Measurements from ENCODE around the gene CRCP. TPM values are rescaled to one million over a fixed set of nuclear protein-coding genes. Genes with fewer than 3 reads are reported as not detected.

The CRCP gene
- total RNA-seq, 1 experiment from 2014 or later: 48.2 TPM

- POLR2A ChIA-PET: no interaction called here
- no TSS peak for BruUV-seq (replicated peaks)
- Histone ChIP-seq H3K36me3 (ENCODE audit: control insufficient read depth, insufficient read depth, low read length) (peaks cover 4% of the 10 kb centered on the region), H3K4me1 (peaks cover 5% of the 10 kb centered on the region; the same call in 1 of the 2 replicates), H3K4me3 (ENCODE audit: low read depth, low read length) (no peak overlapping the region), H3K27me3 (replicated peaks; ENCODE audit: control insufficient read depth, insufficient read depth, low read length) (no peaks in the 10 kb centered on the region), H3K9me3 (no peaks in the 10 kb centered on the region)
- no peak for TF ChIP-seq CTCF (IDR thresholded peaks at IDR 0.05; ENCODE audit: insufficient read depth in 1 of 2, low read depth in 1 of 2, low read length in 1 of 2, severe bottlenecking in 1 of 2, unreplicated experiment in 1 of 2)
- no peak for DNase-seq
- H3K4me3 Mint-ChIP-seq (ENCODE audit: unreplicated experiment): no peak overlapping the region
- no peaks in the 10 kb centered on the region for H3K27me3 Mint-ChIP-seq (ENCODE audit: insufficient read depth, unreplicated experiment)
- CTCF ChIA-PET: no interaction called here
- peaks cover 51% of the 10 kb centered on the region for H3K36me3 Mint-ChIP-seq (ENCODE audit: insufficient read depth, unreplicated experiment)
- no peaks in the 10 kb centered on the region for H3K9me3 Mint-ChIP-seq (ENCODE audit: unreplicated experiment)
- no peak overlapping the region for H3K27ac Mint-ChIP-seq (ENCODE audit: unreplicated experiment)
- no peaks in the 10 kb centered on the region for H3K4me1 Mint-ChIP-seq (ENCODE audit: low read depth, unreplicated experiment)
- intact Hi-C loops (cut with micrococcal nuclease; ENCODE audit: unreplicated experiment): no loop called here
Measured at GRCh38 chr7:66157060-66157459, 42.4 kb downstream of the CRCP start.

GRCh38 chr7:66162622-66163021 lies 48.0 kb downstream of the CRCP start:
- Histone ChIP-seq H3K36me3 (ENCODE audit: control insufficient read depth, insufficient read depth, low read length) (0 out of 2 replicates have a peak, but pooled peaks cover 1% of the 10 kb centered on the region), H3K9me3 (no peaks in the 10 kb centered on the region), H3K4me3 (ENCODE audit: low read depth, low read length) (no peak overlapping the region), H3K4me1 (no peaks in the 10 kb centered on the region; the same call in 1 of the 2 replicates), H3K27me3 (replicated peaks; ENCODE audit: control insufficient read depth, insufficient read depth, low read length) (no peaks in the 10 kb centered on the region)
- peak overlapping the region; percentile 25 for H3K27ac Mint-ChIP-seq (ENCODE audit: unreplicated experiment)
- TF ChIP-seq CTCF (IDR thresholded peaks at IDR 0.05; ENCODE audit: insufficient read depth in 1 of 2, low read depth in 1 of 2, low read length in 1 of 2, severe bottlenecking in 1 of 2, unreplicated experiment in 1 of 2): no peak
- no peak for DNase-seq
- intact Hi-C loops (cut with micrococcal nuclease; ENCODE audit: unreplicated experiment): no loop called here
- no TSS peak for BruUV-seq (replicated peaks)
- ChIA-PET POLR2A (no interaction called here), CTCF (no interaction called here)
- no peaks in the 10 kb centered on the region for H3K27me3 Mint-ChIP-seq (ENCODE audit: insufficient read depth, unreplicated experiment)
- no peak overlapping the region for H3K4me3 Mint-ChIP-seq (ENCODE audit: unreplicated experiment)
- H3K4me1 Mint-ChIP-seq (ENCODE audit: low read depth, unreplicated experiment): peaks cover 13% of the 10 kb centered on the region
- no peaks in the 10 kb centered on the region for H3K9me3 Mint-ChIP-seq (ENCODE audit: unreplicated experiment)
- peaks cover 18% of the 10 kb centered on the region for H3K36me3 Mint-ChIP-seq (ENCODE audit: insufficient read depth, unreplicated experiment)

GRCh38 chr7:66163186-66163610 lies 48.6 kb downstream of the CRCP start:
- no peak overlapping the region for H3K4me3 ChIP-seq (ENCODE audit: low read depth, low read length)
- H3K36me3 ChIP-seq (ENCODE audit: control insufficient read depth, insufficient read depth, low read length): 0 out of 2 replicates have a peak, but pooled peaks cover 1% of the 10 kb centered on the region
- intact Hi-C loops (cut with micrococcal nuclease; ENCODE audit: unreplicated experiment): no loop called here
- Mint-ChIP-seq H3K4me3 (ENCODE audit: unreplicated experiment) (no peak overlapping the region), H3K27me3 (ENCODE audit: insufficient read depth, unreplicated experiment) (no peaks in the 10 kb centered on the region), H3K36me3 (ENCODE audit: insufficient read depth, unreplicated experiment) (peaks cover 15% of the 10 kb centered on the region), H3K27ac (ENCODE audit: unreplicated experiment) (peak overlapping the region; percentile 25), H3K4me1 (ENCODE audit: low read depth, unreplicated experiment) (peaks cover 13% of the 10 kb centered on the region), H3K9me3 (ENCODE audit: unreplicated experiment) (no peaks in the 10 kb centered on the region)
- H3K4me1 ChIP-seq: no peaks in the 10 kb centered on the region; the same call in 1 of the 2 replicates
- DNase-seq: no peak
- no TSS peak for BruUV-seq (replicated peaks)
- no peaks in the 10 kb centered on the region for H3K9me3 ChIP-seq
- TF ChIP-seq CTCF (IDR thresholded peaks at IDR 0.05; ENCODE audit: insufficient read depth in 1 of 2, low read depth in 1 of 2, low read length in 1 of 2, severe bottlenecking in 1 of 2, unreplicated experiment in 1 of 2): no peak
- no peaks in the 10 kb centered on the region for H3K27me3 ChIP-seq (replicated peaks; ENCODE audit: control insufficient read depth, insufficient read depth, low read length)
- ChIA-PET POLR2A (no interaction called here), CTCF (no interaction called here)
